ENCODE measurements around the gene SH3BP1.
"Not testable (repeated sequence)": the region's sequence is repeated elsewhere in the genome, so short reads cannot be mapped to it uniquely, and the experiment has no call there.

Gene SH3BP1

DNA sequence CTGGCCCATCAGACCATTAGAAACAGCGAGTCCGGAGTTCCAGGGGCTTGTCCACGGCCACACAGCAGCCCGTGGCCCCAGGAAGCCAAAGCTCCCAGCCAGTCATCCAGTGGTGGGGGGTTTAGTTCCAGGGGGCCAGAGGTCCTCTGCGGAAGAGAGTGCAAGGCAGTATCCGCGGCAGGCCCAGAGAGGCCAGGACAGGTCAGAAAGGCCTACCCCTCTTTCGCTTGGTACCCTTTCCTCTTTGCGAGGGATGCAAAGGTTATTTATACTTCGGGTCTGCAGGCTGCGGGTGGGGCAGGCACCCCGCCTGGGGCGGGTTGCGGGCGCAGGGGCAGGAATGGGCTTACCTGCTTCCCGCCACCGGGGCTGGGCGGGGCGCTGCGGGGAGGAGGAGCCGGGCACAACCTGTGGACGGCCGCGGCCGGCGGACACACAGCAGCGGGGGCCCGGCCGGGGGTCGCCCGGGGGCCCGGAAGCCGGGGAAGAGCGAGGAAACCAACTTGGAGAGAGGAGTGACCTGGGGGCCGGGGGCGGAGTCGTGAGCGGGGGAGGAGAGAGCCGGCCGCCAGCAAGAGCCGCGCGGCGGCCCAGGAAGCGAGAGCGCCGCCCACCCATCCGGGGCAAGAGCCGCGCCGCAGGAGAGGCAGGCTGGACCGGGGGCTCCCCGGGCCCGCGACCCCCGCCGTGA lies at the start of gene SH3BP1:
TSS of gene SH3BP1 (plus strand) at position 600 of the 691 bp plus-strand sequence. CDS start 119 bp downstream, outside the sequence.
- DNase-seq = no peak

- DNase-seq = not testable (repeated sequence)
Measured at GRCh38 chr22:37591081-37591480, 48.4 kb upstream of the SH3BP1 start.

DNA sequence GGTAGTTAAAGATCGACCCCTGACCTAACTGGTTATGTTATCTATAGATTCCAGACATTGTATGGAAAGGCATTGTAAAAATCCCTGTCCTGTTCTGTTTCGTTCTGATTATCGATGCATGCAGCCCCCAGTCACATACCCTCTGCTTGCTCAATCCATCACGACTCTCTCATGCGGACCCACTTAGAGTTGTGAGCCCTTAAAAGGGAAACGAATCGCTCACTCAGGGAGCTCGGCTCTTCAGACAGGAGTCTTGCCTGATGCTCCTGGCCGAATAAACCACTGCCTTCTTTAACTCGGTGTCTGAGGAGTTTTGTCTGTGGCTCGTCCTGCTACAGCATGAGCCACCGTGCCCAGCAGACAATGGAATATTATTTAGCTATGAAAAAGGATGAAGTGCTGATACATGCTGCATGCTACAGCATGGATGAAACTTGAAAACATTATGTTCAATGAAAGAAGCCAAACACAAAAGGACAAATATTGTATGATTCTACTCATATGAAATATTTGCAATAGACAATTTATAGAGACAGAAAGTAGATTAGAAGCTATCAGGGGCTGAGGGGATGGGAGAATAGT lies 47.6 kb upstream of the SH3BP1 start:
- no peak for DNase-seq

GRCh38 chr22:37594237-37594636 lies 45.2 kb upstream of the SH3BP1 start:
- DNase-seq = no peak

DNA sequence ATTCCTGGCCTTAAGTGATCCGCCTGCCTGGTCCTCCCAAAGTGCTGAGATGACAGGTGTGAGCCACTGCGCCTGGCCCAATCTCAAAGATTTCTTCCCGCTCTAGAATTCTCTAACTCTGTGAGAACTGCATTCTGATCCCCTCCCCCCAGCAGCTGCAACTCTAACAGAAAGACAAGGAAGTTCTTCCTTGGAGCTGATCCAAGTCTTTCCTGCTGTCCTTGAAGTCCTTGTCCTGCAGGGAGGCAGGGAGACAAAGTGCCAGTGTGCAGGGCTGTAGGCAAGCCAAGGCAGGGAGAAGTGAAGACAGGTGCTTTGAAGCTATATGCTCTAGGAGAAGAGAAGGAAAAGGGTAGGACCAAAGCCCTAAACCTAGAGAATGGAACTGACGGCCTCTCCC lies 40.3 kb upstream of the SH3BP1 start:
- DNase-seq = peak; percentile 7

DNA sequence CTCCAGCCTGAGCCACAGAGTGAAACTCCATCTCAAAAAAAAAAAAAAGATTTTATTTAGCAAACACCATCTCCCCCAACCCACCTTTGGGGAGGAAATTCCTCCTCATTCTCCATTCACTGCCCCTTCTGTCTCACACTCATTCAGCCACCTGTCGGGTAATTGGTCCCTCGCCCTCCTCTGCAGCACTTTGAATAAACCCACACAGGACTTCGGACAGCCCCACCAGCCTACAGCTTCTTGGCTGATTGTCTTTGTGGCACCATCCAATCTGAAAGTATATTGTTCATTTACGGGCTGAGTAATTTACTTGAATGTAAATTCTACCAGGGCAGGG lies 38.3 kb upstream of the SH3BP1 start:
- no peak for DNase-seq

- DNase-seq = peak; percentile 84
Measured at GRCh38 chr22:37601540-37602442, 37.7 kb upstream of the SH3BP1 start.

GRCh38 chr22:37602546-37603277 lies 36.8 kb upstream of the SH3BP1 start:
- not testable (repeated sequence) for DNase-seq

DNA sequence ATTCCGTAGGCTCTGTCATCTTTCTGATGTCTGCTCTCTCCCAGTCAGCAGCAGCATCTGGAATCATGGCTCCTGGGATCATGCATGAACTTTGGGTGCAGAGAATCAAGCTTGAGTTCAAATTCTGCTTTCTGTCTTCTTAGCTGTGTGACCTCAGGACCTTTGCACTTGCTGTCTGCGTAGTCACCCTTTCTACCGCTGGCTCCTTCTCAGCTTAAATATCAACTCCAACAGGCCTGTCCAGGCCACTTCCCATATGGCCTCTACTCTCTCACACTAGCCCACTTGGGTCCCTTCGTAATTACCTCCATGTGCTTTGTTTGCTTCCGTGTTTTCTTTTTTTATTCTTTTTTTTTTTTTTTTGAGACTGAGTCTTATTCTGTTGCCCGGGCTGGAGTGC lies 35.4 kb upstream of the SH3BP1 start:
- DNase-seq = no peak

DNA sequence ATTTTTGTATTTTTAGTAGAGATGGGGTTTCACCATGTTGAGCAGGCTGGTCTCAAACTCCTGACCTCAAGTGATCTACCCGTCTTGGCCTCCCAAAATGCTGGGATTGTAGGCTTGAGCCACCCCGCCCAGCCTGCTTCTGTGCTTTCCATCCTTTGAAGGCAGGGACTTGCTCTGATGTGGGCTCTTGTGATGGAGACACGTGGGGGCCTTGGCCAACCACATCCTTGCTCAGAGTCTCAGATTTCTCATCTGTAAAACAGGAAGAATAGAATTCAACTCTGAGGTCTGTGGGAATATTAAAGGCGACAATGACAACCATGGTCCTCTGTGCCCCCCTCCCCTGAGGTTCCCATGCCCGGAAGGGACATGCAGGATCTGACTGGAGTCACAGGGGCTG lies 34.6 kb upstream of the SH3BP1 start:
- DNase-seq = no peak

DNA sequence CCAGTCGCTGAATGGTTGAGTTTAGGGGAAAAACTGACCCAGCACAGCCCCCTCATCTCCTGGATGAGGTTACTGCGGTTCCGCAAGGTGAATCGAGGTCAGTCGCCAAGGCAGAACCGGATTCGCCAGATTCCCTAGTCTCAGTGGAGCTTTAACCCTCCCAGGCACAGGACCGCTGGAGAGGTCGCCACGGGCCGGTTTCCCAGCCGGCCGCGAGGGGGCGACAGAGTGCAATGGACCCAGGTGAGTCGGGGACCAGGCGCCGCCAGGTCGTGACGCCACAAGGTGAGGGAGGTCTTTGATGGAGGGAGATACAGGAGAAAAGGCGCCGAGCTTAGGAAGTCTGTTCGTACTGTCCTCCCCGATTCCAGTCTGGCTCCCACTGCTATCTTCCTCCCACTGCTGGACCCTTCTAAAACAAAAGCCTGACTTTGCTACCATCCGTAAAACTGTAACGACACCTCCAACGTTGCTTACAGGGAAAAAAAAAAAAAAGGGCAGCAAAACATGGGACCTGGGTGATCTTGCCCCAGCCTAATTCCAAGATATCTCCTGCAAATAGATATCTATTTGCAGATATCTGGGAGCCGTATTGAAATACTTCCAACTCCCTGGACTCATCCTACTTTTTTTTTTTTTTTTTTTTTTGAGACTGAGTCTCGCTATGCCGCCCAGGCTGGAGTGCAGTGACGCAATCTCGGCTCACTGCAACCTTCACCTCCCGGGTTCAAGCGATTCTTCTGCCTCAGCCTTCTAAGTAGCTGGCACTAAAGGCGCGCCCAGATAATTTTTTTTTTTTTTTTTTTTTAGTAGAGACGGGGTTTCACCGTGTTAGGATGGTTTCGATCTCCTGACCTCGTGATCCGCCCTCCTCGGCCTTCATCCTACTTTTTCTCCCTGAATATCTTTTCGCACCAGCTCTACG lies 32.2 kb upstream of the SH3BP1 start:
- peak; percentile 90 for DNase-seq

DNA sequence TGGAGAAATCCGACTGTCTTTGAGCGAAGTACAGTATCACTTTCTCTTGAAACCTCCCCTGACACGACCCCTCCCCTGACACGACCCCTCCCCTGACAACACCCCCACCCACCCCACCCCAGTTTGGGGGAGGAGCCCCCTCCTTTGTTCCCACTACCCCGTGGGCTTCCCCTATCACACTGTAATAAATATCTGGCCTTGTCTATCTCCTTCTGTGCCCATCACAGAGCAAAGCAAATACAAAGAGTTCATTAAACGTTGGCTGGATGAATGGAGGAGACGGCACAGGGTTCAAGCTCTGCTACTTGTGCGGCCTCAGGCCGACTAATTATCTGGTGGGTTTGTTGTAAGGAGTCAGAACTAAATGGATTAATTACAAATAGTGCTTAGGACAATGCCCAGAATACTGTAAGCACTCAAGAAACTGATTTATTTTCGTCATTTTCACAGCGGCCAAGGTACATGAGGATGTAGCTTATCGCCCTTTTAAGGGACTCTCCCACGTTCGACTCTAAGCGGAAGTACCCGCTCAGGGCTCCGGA lies 31.5 kb upstream of the SH3BP1 start:
- DNase-seq = peak; percentile 58

GRCh38 chr22:37608477-37609239 lies 30.8 kb upstream of the SH3BP1 start, which contains the start of gene GGA1:
Gene GGA1, plus strand, starts transcription at chr22:37608834. Its CDS starts 27 bp downstream, at chr22:37608861.
- DNase-seq = peak; percentile 96

- no peak for DNase-seq
Measured at GRCh38 chr22:37609240-37610152, 30.0 kb upstream of the SH3BP1 start.

DNA sequence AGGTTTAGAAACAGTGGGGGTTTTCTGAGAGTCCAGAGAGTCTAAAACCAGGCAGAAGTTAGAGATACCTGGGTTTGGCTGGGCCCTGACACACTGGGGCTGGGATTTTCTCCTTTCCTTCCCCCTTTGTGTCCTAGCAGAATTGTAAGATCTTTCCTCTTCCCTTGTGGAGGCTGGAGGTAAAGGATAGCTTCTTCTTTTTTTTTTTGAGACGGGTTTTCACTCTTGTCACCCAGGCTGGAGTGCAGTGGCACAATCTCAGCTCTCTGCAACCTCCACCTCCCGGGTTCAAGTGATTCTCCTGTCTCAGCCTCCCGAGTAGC lies 29.4 kb upstream of the SH3BP1 start:
- not testable (repeated sequence) for DNase-seq

DNA sequence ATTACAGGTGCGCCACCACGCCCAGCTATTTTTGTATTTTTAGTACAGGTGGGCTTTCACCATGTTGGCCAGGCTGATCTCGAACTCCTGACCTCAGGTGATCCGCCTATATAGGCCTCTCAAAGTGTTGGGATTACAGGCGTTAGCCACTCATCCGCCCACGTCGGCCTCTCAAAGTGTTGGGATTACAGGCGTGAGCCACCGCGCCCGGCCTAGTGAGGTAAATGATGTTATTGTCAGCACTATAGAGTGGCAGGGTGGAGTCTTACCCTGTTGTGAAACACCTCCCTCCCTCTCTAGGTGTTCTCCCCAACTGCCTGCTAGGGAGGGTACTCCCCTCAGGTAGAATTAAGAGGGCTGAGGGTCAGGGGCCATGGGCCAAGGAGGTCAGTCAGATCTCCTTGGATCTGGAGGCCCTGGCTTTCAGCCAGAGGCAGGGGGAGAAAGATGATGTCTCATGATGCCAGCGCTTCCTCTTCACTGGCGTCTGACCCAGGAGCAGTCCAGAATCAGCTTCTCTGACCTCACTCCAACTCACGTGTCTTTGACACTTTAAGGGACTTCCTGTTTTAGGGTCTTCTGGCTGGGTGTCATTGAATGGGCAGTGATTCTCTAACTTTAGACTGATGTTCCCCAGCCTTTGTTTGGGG lies 28.9 kb upstream of the SH3BP1 start:
- no peak for DNase-seq

GRCh38 chr22:37611207-37611606 lies 28.3 kb upstream of the SH3BP1 start:
- DNase-seq = no peak

GRCh38 chr22:37616201-37617083 lies 23.0 kb upstream of the SH3BP1 start:
- DNase-seq = no peak
